ENCODE results near the gene OR52B2.

Gene OR52B2

DNA sequence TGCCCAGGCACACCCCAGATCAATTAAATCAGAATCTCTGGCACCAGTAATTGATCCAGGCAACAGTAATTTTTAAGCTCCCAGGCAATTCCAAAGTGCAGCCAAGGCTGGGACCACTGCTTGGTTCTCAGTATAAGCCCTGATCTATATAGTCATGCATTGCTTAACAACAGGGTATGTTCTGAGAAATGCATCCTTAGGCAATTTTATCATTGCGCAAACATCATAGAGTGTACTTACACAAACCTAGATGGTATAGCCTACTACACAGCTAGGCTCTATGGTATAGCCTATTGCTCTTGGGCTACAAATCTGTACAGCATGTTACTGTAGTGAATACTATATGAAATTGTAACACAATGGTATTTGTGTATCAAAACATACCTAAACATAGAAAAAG, 34.6 kb upstream of the OR52B2 start:
- H3K9me2 ChIP-seq (ENCODE audit: low read depth, low read length), result no peaks in the 10 kb centered on the region
- H3F3A ChIP-seq (ENCODE audit: insufficient read depth, low read length), result no peaks in the 10 kb centered on the region
- no peaks in the 10 kb centered on the region for H3K27me3 ChIP-seq (ENCODE audit: insufficient read depth, low read length)
- no peak overlapping the region for H2AFZ ChIP-seq (ENCODE audit: low read length)
- H3K4me1 ChIP-seq (ENCODE audit: insufficient read depth, low read length, severe bottlenecking), result no peaks in the 10 kb centered on the region
- H3K27ac ChIP-seq (ENCODE audit: low read depth, low read length, poor library complexity, severe bottlenecking), result no peak overlapping the region
- H4K20me1 ChIP-seq (ENCODE audit: insufficient read depth, low read length), result no peaks in the 10 kb centered on the region
- no peak overlapping the region for H3K4me3 ChIP-seq (ENCODE audit: low read depth, low read length, poor library complexity, severe bottlenecking)
- no peak for TF ChIP-seq EZH2 (IDR thresholded peaks at IDR 0.05; ENCODE audit: borderline replicate concordance, low read length)
- TF ChIP-seq, protein P1, sequence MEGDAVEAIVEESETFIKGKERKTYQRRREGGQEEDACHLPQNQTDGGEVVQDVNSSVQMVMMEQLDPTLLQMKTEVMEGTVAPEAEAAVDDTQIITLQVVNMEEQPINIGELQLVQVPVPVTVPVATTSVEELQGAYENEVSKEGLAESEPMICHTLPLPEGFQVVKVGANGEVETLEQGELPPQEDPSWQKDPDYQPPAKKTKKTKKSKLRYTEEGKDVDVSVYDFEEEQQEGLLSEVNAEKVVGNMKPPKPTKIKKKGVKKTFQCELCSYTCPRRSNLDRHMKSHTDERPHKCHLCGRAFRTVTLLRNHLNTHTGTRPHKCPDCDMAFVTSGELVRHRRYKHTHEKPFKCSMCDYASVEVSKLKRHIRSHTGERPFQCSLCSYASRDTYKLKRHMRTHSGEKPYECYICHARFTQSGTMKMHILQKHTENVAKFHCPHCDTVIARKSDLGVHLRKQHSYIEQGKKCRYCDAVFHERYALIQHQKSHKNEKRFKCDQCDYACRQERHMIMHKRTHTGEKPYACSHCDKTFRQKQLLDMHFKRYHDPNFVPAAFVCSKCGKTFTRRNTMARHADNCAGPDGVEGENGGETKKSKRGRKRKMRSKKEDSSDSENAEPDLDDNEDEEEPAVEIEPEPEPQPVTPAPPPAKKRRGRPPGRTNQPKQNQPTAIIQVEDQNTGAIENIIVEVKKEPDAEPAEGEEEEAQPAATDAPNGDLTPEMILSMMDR (IDR thresholded peaks at IDR 0.05; ENCODE audit: low read length), result no peak
- no peaks in the 10 kb centered on the region for H3K79me2 ChIP-seq (ENCODE audit: insufficient read depth, low read length)
- no peaks in the 10 kb centered on the region for H3K9me3 ChIP-seq (ENCODE audit: low read length)
- no peak overlapping the region for H3K4me2 ChIP-seq (ENCODE audit: low read length)
- peaks cover 14% of the 10 kb centered on the region; the same call in 1 of the 2 replicates for H3K36me3 ChIP-seq (ENCODE audit: insufficient read depth, low read length)
- H3K9ac ChIP-seq (ENCODE audit: low read length), result no peak overlapping the region

DNA sequence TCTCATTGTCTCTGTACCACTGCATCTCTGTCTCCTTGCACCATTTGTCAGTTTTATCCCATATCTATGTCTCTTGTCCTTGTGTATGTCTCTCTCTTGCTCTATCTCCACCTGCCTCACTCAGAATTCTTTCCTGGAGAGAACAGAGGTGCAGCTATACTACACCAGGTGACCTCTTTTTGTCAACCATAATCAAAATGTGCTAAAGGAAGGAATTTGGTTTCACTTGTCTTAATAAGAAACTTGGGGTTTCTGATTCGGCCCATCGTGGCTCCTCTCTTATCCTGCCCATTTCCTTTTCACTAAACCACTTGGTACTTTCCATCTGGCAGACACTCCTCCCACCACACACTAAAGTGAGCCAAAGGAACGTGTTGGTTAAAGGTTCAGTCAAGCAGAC, 33.2 kb upstream of the OR52B2 start:
- Histone ChIP-seq H3K4me1 (ENCODE audit: insufficient read depth, low read length, severe bottlenecking) (no peaks in the 10 kb centered on the region), H4K20me1 (ENCODE audit: insufficient read depth, low read length) (no peaks in the 10 kb centered on the region), H3F3A (ENCODE audit: insufficient read depth, low read length) (no peaks in the 10 kb centered on the region), H3K4me2 (ENCODE audit: low read length) (no peak overlapping the region), H2AFZ (ENCODE audit: low read length) (no peak overlapping the region), H3K27me3 (ENCODE audit: insufficient read depth, low read length) (no peaks in the 10 kb centered on the region), H3K36me3 (ENCODE audit: insufficient read depth, low read length) (peaks cover 14% of the 10 kb centered on the region; the same call in 1 of the 2 replicates), H3K9me2 (ENCODE audit: low read depth, low read length) (no peaks in the 10 kb centered on the region), H3K9me3 (ENCODE audit: low read length) (no peaks in the 10 kb centered on the region), H3K4me3 (ENCODE audit: low read depth, low read length, poor library complexity, severe bottlenecking) (no peak overlapping the region), H3K27ac (ENCODE audit: low read depth, low read length, poor library complexity, severe bottlenecking) (no peak overlapping the region), H3K9ac (ENCODE audit: low read length) (no peak overlapping the region), H3K79me2 (ENCODE audit: insufficient read depth, low read length) (no peaks in the 10 kb centered on the region)
- no peak for TF ChIP-seq EZH2 (IDR thresholded peaks at IDR 0.05; ENCODE audit: borderline replicate concordance, low read length)
- TF ChIP-seq, protein P1 (IDR thresholded peaks at IDR 0.05; ENCODE audit: low read length), result no peak

GRCh38 chr11:6202041-6202440, 31.9 kb upstream of the OR52B2 start:
- Histone ChIP-seq H3K4me2 (ENCODE audit: low read length) (no peak overlapping the region), H3K9me3 (ENCODE audit: low read length) (no peaks in the 10 kb centered on the region)
- TF ChIP-seq, protein P1 (IDR thresholded peaks at IDR 0.05; ENCODE audit: low read length), result no peak
- no peak for TF ChIP-seq EZH2 (IDR thresholded peaks at IDR 0.05; ENCODE audit: borderline replicate concordance, low read length)

More at GRCh38 chr11:6202041-6202440, 31.9 kb upstream of the OR52B2 start:
- Histone ChIP-seq H3K79me2 (ENCODE audit: insufficient read depth, low read length) (no peaks in the 10 kb centered on the region), H3K4me1 (ENCODE audit: insufficient read depth, low read length, severe bottlenecking) (no peaks in the 10 kb centered on the region), H3K27ac (ENCODE audit: low read depth, low read length, poor library complexity, severe bottlenecking) (no peak overlapping the region), H3K4me3 (ENCODE audit: low read depth, low read length, poor library complexity, severe bottlenecking) (no peak overlapping the region), H3K36me3 (ENCODE audit: insufficient read depth, low read length) (peaks cover 8% of the 10 kb centered on the region; the same call in 1 of the 2 replicates), H2AFZ (ENCODE audit: low read length) (no peak overlapping the region), H3K9me2 (ENCODE audit: low read depth, low read length) (no peaks in the 10 kb centered on the region), H3K9ac (ENCODE audit: low read length) (no peak overlapping the region), H3K27me3 (ENCODE audit: insufficient read depth, low read length) (no peaks in the 10 kb centered on the region), H3F3A (ENCODE audit: insufficient read depth, low read length) (no peaks in the 10 kb centered on the region), H4K20me1 (ENCODE audit: insufficient read depth, low read length) (no peaks in the 10 kb centered on the region)
